SHP77 (cell line): ENCODE measurements around the gene CHDH.

Experiments
- DNase-seq, 2 experiments: peaks; one replicate each; lab custom pipeline; 2025; lab: John Stamatoyannopoulos, UW

CHDH gene

GRCh38 chr3:53846134-53846850 is at the start of gene CHDH, which contains the start of gene IL17RB:
Gene CHDH (minus strand): TSS chr3:53846419. CDS start chr3:53824008, 22,411 bp downstream.
Gene IL17RB (plus strand): TSS chr3:53846568. CDS start chr3:53846589, 21 bp downstream.
- no peak for DNase-seq

- DNase-seq: no peak
Measured at GRCh38 chr3:53892286-53892637, 46.0 kb upstream of the CHDH start.

GRCh38 chr3:53891497-53892285 is 45.5 kb upstream of the CHDH start, which contains the start of gene SELENOK:
Gene SELENOK (minus strand): TSS chr3:53891859.
- peak; percentile 99 for DNase-seq

GRCh38 chr3:53890726-53891475 is 44.7 kb upstream of the CHDH start:
- no peak for DNase-seq

- DNase-seq: no peak
Measured at GRCh38 chr3:53888232-53888631, 42.0 kb upstream of the CHDH start.

GRCh38 chr3:53887446-53887845 is 41.2 kb upstream of the CHDH start:
- DNase-seq: no peak

GRCh38 chr3:53885239-53885638 is 39.0 kb upstream of the CHDH start:
- no peak for DNase-seq

- no peak for DNase-seq
Measured at GRCh38 chr3:53884623-53885022, 38.4 kb upstream of the CHDH start.

- no peak for DNase-seq
Measured at GRCh38 chr3:53883008-53883407, 36.8 kb upstream of the CHDH start.

- peak; percentile 63 to 78 for DNase-seq
Measured at GRCh38 chr3:53881691-53882593, 35.7 kb upstream of the CHDH start, which contains the start of gene ACTR8. Gene ACTR8 (minus strand): TSS chr3:53882152. CDS start chr3:53882101, 51 bp downstream.

- no peak for DNase-seq
Measured at GRCh38 chr3:53880396-53881345, 34.5 kb upstream of the CHDH start.

- DNase-seq: no peak
Measured at GRCh38 chr3:53865732-53866499, 19.7 kb upstream of the CHDH start.

- no peak for DNase-seq
Measured at GRCh38 chr3:53863145-53863544, 16.9 kb upstream of the CHDH start.

GRCh38 chr3:53862241-53862640 is 16.0 kb upstream of the CHDH start:
- DNase-seq: no peak

GRCh38 chr3:53860196-53860595 is 14.0 kb upstream of the CHDH start:
- DNase-seq: no peak

GRCh38 chr3:53859178-53859577 is 13.0 kb upstream of the CHDH start:
- DNase-seq: no peak

- no peak for DNase-seq
Measured at GRCh38 chr3:53858096-53858741, 12.0 kb upstream of the CHDH start.

- no peak for DNase-seq
Measured at GRCh38 chr3:53856964-53857363, 10.7 kb upstream of the CHDH start.

GRCh38 chr3:53850895-53851294 is 4.7 kb upstream of the CHDH start:
- DNase-seq: peak in 1 of 2 experiments; percentile 9
